Measurements from ENCODE around the gene CDH22.

The CDH22 gene

DNA sequence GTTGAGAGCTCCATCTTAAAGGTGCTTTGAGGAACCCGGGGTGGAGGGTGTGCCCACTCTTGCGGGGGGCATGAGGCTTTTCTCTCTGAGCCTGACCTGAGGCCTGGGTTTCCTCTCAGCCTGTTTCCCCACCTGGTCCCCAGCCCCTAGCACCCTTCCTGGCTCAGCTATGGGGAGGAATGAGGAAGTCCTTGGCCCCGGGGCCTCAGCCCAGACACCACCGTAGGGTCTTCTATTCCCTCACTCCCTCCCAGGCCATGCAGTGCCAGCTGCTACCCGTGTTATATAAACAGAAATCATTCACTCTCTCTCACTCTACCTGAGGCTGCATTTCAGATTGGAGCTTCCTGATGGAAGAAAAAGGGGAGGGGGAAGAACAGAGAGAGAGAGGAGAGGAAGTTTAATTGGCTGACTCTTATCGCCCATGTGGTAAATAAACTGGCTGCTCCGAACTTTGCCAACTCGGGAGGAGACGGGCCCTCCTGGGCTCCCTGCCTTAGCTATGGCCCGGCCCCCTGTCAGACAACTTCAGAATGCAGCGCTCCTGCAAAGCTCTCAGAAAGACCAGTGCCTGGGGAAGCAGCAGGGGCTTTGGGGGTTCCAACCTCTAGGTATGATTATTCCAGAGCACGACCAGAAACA, 2.8 kb downstream of the CDH22 start:
- TF ChIP-seq, protein P1, sequence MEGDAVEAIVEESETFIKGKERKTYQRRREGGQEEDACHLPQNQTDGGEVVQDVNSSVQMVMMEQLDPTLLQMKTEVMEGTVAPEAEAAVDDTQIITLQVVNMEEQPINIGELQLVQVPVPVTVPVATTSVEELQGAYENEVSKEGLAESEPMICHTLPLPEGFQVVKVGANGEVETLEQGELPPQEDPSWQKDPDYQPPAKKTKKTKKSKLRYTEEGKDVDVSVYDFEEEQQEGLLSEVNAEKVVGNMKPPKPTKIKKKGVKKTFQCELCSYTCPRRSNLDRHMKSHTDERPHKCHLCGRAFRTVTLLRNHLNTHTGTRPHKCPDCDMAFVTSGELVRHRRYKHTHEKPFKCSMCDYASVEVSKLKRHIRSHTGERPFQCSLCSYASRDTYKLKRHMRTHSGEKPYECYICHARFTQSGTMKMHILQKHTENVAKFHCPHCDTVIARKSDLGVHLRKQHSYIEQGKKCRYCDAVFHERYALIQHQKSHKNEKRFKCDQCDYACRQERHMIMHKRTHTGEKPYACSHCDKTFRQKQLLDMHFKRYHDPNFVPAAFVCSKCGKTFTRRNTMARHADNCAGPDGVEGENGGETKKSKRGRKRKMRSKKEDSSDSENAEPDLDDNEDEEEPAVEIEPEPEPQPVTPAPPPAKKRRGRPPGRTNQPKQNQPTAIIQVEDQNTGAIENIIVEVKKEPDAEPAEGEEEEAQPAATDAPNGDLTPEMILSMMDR (IDR thresholded peaks at IDR 0.05; ENCODE audit: low read length, missing control alignments): no peak

DNA sequence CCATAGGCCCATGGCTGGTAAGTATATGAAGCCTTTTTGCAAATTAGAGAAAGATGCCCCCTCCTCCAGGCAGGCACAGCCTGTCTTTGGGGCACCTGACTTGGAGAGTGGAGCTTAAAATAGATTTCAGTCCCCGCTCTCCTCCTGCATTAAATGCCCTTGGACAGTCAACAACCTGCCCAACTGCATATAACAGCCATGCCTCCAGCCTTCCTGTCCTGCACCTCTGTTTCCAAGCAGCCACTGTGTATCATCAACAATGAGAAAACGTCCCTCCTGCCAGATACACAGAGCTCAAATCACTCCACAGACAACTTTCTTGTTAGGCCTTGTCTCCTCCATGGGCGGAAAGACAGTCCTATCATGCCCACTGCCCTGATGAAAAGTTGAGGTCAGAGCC, 3.4 kb downstream of the CDH22 start:
- TF ChIP-seq, protein P1 (IDR thresholded peaks at IDR 0.05; ENCODE audit: low read length, missing control alignments): no peak
- H3K4me3 ChIP-seq (replicated peaks; ENCODE audit: low read depth, low read length): no peak overlapping the region
- no peak for DNase-seq (ENCODE audit: low read depth)

More for the DNA sequence above, 2.8 kb downstream of the CDH22 start:
- no peak overlapping the region for H3K4me3 ChIP-seq (replicated peaks; ENCODE audit: low read depth, low read length)
- DNase-seq (ENCODE audit: low read depth): no peak

DNA sequence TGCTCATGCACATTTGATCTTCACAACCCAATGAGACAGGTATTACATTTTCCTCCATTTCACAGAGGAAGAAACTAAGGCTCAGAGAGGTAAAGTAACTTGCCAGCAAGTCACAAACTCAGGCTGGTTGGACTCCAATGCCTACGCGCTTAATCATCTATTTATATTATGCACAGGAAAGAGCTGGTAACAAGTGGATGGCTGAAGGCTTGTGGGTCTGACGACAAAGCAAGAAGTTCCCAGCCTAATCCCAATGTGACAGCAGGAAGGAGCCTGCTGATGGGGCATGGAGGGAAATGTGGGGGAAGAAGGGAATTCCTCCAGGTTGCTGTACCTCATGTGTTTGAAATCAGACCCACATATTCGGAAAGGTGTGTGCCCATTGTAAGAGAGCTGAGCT, 3.9 kb downstream of the CDH22 start:
- DNase-seq (ENCODE audit: low read depth): no peak
- H3K4me3 ChIP-seq (replicated peaks; ENCODE audit: low read depth, low read length): no peak overlapping the region
- TF ChIP-seq, protein P1 (IDR thresholded peaks at IDR 0.05; ENCODE audit: low read length, missing control alignments): no peak

DNA sequence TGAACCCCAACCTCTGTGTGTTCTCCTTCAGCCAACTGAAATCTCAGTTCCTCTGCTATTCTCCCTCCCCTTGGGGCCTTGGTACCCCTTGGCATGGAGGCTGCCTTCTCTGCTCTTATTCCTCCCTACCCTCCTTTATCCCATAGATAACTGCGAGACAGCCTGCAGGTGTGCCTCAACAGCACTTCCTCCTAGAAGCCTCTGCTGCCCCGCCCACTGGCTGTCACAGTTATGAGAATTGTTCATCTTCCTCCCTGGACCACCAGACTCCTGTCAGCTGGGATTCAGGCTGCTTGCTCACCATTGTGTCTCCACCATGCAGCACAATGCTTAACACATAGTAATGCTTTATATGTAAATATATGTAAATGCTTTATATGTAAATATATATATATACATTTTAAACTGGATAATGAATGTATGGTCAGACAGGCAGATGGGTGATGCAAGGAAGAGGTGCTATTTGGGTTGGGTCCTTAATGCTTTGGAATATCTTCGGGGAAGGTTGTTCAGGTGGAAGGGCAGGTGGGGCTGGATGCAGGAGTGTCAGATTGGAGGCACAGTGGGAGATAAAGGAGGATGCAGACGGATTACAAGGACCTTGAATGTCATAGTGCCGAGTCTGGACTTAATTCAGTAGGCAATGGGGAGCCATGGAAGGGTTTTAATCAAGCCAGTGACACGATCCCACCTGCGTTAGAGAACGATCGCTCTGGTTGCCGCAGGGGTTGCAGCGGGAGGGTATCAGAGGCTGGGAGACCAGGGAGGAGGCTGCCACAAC, 4.9 kb downstream of the CDH22 start:
- no peak overlapping the region for H3K4me3 ChIP-seq (replicated peaks; ENCODE audit: low read depth, low read length)
- TF ChIP-seq, protein P1 (IDR thresholded peaks at IDR 0.05; ENCODE audit: low read length, missing control alignments): no peak
- DNase-seq (ENCODE audit: low read depth): no peak

DNA sequence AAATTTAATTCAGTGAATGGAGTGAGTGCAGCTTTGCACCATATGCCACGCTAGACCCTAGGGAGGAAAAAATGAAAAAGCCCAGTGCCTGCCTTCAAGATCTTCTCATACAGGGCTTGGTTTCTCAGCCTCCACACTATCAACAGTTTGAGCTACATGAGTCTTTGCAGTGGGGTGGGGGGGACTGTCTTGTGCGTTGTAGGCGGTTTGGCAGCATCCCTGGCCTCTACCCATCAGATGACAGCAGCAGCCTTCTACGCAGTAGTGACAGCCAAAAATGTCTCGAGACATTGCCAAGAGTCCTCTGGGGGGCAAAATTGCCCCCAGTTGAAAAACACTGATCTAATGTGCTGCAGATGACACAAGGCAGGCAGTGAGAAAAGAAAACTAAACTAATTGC, 6.2 kb downstream of the CDH22 start:
- H3K4me3 ChIP-seq (replicated peaks; ENCODE audit: low read depth, low read length): no peak overlapping the region
- DNase-seq (ENCODE audit: low read depth): no peak
- TF ChIP-seq, protein P1 (IDR thresholded peaks at IDR 0.05; ENCODE audit: low read length, missing control alignments): no peak

DNA sequence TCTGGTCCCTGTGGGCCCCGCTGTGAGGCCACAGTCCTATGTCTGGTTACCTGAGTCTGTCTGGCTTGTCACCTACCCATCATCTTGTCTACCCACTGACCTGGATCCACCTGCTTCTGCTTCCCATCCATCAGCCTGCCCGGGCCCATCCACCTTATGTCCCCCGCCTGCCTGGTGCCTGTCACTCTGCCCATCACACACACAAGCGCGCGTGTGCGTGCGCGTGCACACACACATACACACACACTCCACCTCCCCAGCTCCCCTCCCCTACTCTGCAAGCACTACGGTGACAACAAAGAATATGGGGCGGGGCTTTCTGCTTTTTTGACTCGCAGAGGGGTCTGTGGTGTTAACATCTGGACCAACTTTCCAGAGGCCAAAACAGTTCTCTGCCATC, 8.0 kb downstream of the CDH22 start:
- no peak overlapping the region for H3K4me3 ChIP-seq (replicated peaks; ENCODE audit: low read depth, low read length)
- TF ChIP-seq, protein P1 (IDR thresholded peaks at IDR 0.05; ENCODE audit: low read length, missing control alignments): no peak
- no peak for DNase-seq (ENCODE audit: low read depth)

Data from fibroblast of pulmonary artery (primary cell).